Hepatocyte (in vitro differentiated cells): Measurements from ENCODE around the gene PKNOX2.

ENCODE experiments used
- CTCF ChIP-seq: fragments of 200-600 bp; sonication (generic); IDR thresholded peaks from 2 replicates; pipeline ENCODE4 v1.5.1; 2016; ENCODE audit warnings: antibody characterized with exemption, mild to moderate bottlenecking; ENCODE audit not compliant: poor library complexity
- EZH2 ChIP-seq: fragments of 200-600 bp; sonication (generic); IDR thresholded peaks from 2 replicates; pipeline ENCODE4 v1.6.1; 2016; ENCODE audit warnings: antibody characterized with exemption, mild to moderate bottlenecking, borderline replicate concordance
- EZH2phosphoT487 ChIP-seq: fragments of 200-600 bp; sonication (generic); IDR thresholded peaks from one replicate; pipeline ENCODE4 v1.6.1; 2018; ENCODE audit warnings: antibody characterized with exemption, mild to moderate bottlenecking, low read depth, moderate library complexity; ENCODE audit not compliant: unreplicated experiment, severe bottlenecking

GRCh38 chr11:125245299-125245698 is 80.7 kb downstream of the PKNOX2 start:
- TF ChIP-seq CTCF (no peak), EZH2 (no peak), EZH2phosphoT487 (no peak)
